Mammary epithelial cell (primary cell): Measurements from ENCODE around the gene TTC39C.
"Not testable (repeated sequence)": the region's sequence is repeated elsewhere in the genome, so short reads cannot be mapped to it uniquely, and the experiment has no call there.

ENCODE experiments used
- EZH2 ChIP-seq: IDR thresholded peaks from 2 replicates; pipeline ENCODE4 v1.6.1; 2012; ENCODE audit warnings: low read length, inconsistent platforms, borderline replicate concordance
- TF ChIP-seq, protein P1 (sequence below), 2 donors: IDR thresholded peaks in 1 of 2; conservative IDR thresholded peaks in 1 of 2; 2 replicates each; pipeline ENCODE4 v1.5.1; 2011 to 2012; ENCODE audit warnings: inconsistent platforms in 2 of 2, low read length in 2 of 2, mild to moderate bottlenecking in 2 of 2, control low read depth in 1 of 2, low read depth in 1 of 2; ENCODE audit not compliant: insufficient read depth in 1 of 2; ENCODE audit errors: extremely low read depth in 1 of 2

DNA sequence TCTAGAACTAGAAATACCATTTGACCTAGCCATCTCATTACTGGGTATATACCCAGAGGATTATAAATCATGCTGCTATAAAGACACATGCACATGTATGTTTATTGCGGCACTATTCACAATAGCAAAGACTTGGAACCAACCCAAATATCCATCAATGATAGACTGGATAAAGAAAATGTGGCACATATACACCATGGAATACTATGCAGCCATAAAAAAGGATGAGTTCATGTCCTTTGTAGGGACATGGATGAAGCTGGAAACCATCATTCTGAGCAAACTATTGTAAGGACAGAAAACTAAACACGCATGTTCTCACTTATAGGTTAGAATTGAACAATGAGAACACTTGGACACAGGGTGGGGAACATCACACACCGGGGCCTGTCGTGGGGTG lies 60.2 kb downstream of the TTC39C start:
- TF ChIP-seq, protein P1, sequence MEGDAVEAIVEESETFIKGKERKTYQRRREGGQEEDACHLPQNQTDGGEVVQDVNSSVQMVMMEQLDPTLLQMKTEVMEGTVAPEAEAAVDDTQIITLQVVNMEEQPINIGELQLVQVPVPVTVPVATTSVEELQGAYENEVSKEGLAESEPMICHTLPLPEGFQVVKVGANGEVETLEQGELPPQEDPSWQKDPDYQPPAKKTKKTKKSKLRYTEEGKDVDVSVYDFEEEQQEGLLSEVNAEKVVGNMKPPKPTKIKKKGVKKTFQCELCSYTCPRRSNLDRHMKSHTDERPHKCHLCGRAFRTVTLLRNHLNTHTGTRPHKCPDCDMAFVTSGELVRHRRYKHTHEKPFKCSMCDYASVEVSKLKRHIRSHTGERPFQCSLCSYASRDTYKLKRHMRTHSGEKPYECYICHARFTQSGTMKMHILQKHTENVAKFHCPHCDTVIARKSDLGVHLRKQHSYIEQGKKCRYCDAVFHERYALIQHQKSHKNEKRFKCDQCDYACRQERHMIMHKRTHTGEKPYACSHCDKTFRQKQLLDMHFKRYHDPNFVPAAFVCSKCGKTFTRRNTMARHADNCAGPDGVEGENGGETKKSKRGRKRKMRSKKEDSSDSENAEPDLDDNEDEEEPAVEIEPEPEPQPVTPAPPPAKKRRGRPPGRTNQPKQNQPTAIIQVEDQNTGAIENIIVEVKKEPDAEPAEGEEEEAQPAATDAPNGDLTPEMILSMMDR (conservative IDR thresholded peaks at IDR 0.05 in 1 of 2, IDR thresholded peaks at IDR 0.05 in 1 of 2; ENCODE audit: extremely low read depth in 1 of 2, insufficient read depth in 1 of 2, low read depth in 1 of 2, low read length in 2 of 2), result not testable (repeated sequence)
- not testable (repeated sequence) for TF ChIP-seq EZH2
